CD4-positive, alpha-beta T cell treated with Interferon gamma for 1 hour (primary cell): ENCODE measurements around the gene BTG2.
"Not testable (repeated sequence)": the region's sequence is repeated elsewhere in the genome, so short reads cannot be mapped to it uniquely, and the experiment has no call there.

ENCODE experiments used
- DNase-seq: peaks from one replicate; pipeline ENCODE4 v3.0.0-alpha.2; 2020

Gene BTG2

DNA sequence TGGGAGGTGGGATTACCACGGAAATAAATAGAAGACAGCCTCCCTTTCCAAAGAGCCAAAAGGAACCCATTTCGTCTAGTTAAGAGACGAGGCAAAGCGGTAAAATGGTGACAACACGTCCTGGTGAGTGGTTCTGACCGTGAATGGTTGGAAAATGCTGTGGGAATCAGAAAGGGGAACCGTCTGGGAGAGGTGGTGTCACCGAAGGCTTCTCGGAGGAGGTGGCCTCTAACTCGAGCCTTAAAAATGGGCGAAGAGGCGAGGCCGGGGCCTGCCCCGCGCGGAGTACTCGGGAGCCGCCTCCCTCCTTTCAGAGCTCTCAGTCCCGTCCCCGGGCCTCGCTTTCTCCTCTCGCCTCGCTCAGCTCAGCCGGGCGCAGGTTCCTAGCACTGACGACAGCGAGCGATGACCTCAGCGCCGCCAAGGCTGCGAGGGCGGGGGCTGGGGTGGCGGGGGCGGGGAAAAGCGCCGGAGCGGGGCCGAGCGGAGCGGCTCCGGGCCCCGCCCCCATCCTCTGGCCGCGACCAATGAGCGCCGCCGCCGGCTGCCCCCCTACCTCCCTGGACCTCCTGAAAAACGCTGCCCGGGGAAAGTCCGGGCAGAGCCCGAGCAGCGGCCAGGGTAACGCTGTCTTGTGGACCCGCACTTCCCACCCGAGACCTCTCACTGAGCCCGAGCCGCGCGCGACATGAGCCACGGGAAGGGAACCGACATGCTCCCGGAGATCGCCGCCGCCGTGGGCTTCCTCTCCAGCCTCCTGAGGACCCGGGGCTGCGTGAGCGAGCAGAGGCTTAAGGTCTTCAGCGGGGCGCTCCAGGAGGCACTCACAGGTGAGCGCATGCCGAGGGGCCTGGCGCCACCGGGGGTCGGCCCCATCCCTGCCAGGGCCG is at the start of gene BTG2:
TSS of gene BTG2 (plus strand) at position 601 of the 890 bp plus-strand sequence. CDS start at position 689, 88 bp downstream.
- DNase-seq, result peak; percentile 96

GRCh38 chr1:203256636-203257035 is 48.7 kb upstream of the BTG2 start:
- DNase-seq, result not testable (repeated sequence)

GRCh38 chr1:203263496-203263895 is 41.8 kb upstream of the BTG2 start:
- no peak for DNase-seq

GRCh38 chr1:203264052-203264501 is 41.2 kb upstream of the BTG2 start:
- DNase-seq, result no peak

GRCh38 chr1:203265541-203265940 is 39.8 kb upstream of the BTG2 start:
- no peak for DNase-seq

GRCh38 chr1:203266140-203266539 is 39.2 kb upstream of the BTG2 start:
- DNase-seq, result not testable (repeated sequence)

- peak; percentile 78 for DNase-seq
Observed at GRCh38 chr1:203267347-203267846, 37.9 kb upstream of the BTG2 start.

GRCh38 chr1:203267912-203268311 is 37.4 kb upstream of the BTG2 start:
- no peak for DNase-seq

DNA sequence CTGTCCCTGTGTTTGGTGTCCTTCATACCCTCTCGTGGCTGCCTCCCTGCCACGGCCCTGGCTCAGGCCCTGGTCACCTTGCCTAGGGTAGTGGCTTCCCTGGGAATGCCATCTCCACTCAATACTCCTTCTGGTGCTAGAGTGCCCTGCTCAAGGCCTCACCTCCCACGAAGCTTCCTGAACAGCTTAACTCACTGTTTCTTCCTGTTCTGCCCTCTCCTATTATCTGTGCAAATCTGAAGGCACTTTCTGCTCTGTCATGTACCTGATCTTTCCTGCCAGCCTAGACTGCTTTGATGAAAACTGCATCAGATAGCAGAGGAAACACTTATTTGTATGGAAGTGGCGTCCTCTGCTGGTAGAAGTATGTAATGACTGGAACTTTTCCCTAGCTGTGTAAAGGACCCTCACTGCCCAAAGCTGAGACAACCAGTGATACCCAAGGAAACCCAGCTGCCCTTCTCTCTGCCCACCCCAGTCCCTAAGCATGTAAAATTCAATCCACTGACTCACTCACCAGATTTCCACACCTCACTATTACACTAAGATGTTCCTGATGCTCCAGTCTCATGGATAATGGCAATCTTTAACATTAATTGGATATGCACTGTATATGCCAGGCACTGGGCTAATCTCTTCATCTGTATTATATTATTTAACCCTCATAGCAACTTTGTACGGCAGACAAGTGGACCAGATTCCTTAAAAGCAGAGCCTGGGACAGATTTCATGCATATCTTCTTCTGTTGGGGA is 36.2 kb upstream of the BTG2 start:
- peak; percentile 51 for DNase-seq

GRCh38 chr1:203269654-203270020 is 35.7 kb upstream of the BTG2 start:
- no peak for DNase-seq

DNA sequence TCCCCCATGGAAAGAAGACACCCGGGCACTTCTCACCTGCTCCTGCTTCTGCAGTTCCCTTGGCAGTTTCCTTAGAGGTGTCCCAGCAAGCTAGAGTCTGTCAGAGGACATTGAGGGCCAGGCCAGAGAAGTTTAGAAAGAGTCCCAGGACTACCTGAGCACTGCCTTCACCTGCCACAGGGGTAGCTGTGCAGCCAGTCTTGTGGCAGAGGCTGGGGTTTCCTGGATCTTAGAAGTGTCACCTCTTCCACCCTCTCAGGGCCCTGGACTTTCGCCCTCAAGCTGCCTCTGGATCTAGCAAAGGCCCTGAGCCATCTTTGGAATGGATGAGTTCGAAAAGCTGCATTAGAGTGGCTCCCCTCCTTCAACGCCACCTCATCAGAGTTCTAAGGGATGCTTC is 34.9 kb upstream of the BTG2 start:
- DNase-seq, result no peak

DNA sequence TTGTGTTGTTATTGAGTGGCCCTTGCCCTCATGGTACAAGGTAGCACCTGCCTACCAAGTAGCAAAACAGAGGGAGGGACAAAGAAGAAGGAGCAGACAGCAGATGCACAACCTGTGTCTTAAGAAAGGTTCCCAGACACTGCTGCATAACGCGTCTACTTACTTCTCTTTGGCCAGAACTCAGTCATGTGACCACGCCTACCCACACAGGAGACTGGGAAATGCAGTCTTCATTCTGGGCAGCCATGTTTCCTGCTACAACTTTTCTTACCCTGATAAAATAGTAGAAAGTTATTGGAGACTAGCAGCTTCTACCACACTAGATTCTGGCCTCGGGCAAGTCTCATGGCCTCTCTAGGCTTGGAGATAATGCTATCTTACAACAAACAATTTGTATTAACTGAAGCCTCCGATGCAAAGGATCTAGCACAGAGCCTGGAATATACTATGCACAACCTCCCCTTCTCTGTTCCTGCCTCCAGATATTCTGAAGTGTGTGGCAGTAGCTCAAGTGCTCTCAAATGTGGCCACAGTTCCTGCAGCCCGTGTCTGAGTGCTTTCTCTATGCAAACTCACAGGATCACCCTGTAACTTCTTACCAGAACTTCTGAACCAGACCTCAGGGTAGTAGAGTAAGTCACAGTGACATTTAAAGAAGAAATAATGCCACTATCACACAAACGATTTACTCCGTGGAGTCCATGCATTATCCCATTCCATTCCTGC is 34.1 kb upstream of the BTG2 start:
- DNase-seq, result peak; percentile 76

GRCh38 chr1:203271962-203272632 is 33.2 kb upstream of the BTG2 start:
- no peak for DNase-seq

- DNase-seq, result no peak
Observed at GRCh38 chr1:203272633-203273205, 32.6 kb upstream of the BTG2 start.

DNA sequence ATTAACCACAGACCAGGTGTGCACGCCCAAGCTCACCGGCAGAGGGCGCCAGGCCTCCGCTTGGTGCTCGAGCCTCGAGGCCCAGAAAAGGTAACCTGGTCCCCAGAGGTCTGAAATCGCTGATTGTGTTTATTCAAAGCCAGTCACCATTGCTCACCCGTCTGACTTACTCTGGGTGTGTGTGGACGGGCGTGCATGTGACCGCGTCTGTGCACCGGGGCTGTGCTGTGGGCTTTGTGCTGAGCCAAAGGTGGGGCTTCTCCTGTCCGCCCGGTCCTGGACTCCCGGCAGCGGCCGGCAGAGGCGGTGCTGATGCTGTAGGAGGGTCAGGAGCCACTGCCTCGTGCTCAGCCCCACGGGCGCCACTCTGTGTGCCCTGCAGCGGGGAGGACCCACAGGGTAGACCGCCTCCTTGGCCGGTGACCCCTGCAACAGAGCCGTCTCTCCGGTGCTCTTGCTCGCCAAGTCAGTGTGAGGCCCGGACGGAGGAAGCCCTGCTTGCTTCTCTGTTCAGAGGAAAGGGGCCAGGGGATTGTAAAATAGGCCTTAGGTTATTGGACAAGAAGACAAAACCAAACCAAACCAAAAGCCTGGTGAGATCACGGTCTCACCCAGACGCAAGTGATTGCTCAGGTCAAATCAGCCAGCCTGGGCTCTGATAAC is 32.0 kb upstream of the BTG2 start:
- peak; percentile 89 for DNase-seq

DNA sequence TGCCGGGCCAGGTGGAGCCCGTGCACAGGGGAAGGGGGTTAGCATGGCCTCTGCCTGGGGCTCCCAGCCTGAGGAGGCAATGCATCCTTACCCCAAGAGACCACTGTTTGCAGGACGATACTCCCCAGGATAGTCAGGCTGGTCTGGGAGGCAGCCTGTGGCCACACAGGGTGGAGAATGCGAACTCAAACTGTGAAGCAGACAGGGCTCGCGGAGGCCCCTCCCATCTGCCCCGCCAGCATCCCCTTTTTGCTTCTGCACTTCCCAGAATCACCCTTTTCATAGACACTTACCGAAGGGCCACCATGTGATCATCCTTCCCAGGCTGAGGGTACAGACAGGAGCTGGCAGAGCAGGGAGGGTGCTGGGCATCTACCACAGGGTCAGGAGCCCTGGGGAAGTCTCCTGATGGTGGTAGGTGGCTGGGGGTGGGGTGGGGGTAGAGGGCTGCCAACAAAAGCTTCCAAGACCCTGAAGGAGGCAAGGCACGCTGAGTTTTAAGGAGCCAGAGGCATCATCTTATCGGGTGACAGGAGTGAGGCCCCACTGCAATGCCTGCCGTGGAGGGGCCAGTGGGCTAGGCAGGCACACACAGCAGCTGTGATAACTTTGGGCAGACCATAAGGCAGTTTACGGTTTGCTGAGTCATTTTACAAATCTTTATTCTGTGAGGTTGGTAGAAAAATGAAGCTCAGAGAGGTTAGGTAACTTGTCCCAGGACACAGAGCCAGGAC is 31.3 kb upstream of the BTG2 start:
- DNase-seq, result peak; percentile 60

- no peak for DNase-seq
Observed at GRCh38 chr1:203274603-203275381, 30.5 kb upstream of the BTG2 start.

GRCh38 chr1:203275656-203276272 is 29.6 kb upstream of the BTG2 start:
- no peak for DNase-seq

DNA sequence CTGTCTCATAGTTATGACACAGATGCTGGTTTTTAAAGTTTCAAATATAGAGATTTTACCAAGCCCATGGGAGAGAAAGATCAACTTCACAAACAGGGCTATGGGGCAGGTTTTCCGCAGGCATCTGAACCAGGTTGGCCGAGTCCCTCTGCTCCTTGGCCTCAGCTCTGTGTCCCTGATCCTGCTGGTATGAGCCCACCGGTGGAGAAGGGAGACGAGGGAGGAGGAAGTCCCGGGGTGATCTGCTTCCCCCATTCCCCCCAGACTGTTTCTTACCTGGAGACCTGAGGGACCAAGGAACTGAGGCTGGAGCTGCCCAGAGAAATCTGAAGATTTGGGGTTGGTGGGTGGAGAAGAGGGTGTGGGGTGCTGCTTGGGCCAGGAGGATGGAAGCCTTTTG is 28.9 kb upstream of the BTG2 start:
- no peak for DNase-seq
